GM18870 (cell line): ENCODE measurements around the gene ADAMTS18.

ENCODE experiments used
- ATAC-seq: cut with Tn5 transposase; IDR thresholded peaks from one replicate; pipeline ENCODE4 v1.9.1; 2021; ENCODE audit warnings: moderate library complexity; ENCODE audit not compliant: unreplicated experiment

The ADAMTS18 gene

GRCh38 chr16:77331043-77331442 lies 103.8 kb downstream of the ADAMTS18 start:
- no peak for ATAC-seq

- ATAC-seq: no peak
Observed at GRCh38 chr16:77330332-77331042, 104.3 kb downstream of the ADAMTS18 start.

- no peak for ATAC-seq
Observed at GRCh38 chr16:77328768-77329167, 106.1 kb downstream of the ADAMTS18 start.

- ATAC-seq: no peak
Observed at GRCh38 chr16:77328274-77328673, 106.6 kb downstream of the ADAMTS18 start.

GRCh38 chr16:77327717-77328116 lies 107.1 kb downstream of the ADAMTS18 start:
- ATAC-seq: peak; percentile 64

GRCh38 chr16:77324729-77325128 lies 110.1 kb downstream of the ADAMTS18 start:
- ATAC-seq: no peak

GRCh38 chr16:77323695-77324094 lies 111.1 kb downstream of the ADAMTS18 start:
- no peak for ATAC-seq

- no peak for ATAC-seq
Observed at GRCh38 chr16:77322757-77323156, 112.1 kb downstream of the ADAMTS18 start.

GRCh38 chr16:77317059-77317458 lies 117.8 kb downstream of the ADAMTS18 start:
- no peak for ATAC-seq

- no peak for ATAC-seq
Observed at GRCh38 chr16:77310877-77311276, 124.0 kb downstream of the ADAMTS18 start.

GRCh38 chr16:77308163-77308561 lies 126.7 kb downstream of the ADAMTS18 start:
- no peak for ATAC-seq

GRCh38 chr16:77307426-77308162 lies 127.2 kb downstream of the ADAMTS18 start:
- ATAC-seq: no peak

GRCh38 chr16:77306075-77306474 lies 128.8 kb downstream of the ADAMTS18 start:
- no peak for ATAC-seq

- ATAC-seq: no peak
Observed at GRCh38 chr16:77304877-77305276, 130.0 kb downstream of the ADAMTS18 start.

GRCh38 chr16:77304134-77304533 lies 130.7 kb downstream of the ADAMTS18 start:
- ATAC-seq: no peak

- ATAC-seq: no peak
Observed at GRCh38 chr16:77302674-77303073, 132.2 kb downstream of the ADAMTS18 start.

- no peak for ATAC-seq
Observed at GRCh38 chr16:77302249-77302648, 132.6 kb downstream of the ADAMTS18 start.

GRCh38 chr16:77300256-77300655 lies 134.6 kb downstream of the ADAMTS18 start:
- ATAC-seq: no peak

- ATAC-seq: no peak
Observed at GRCh38 chr16:77299395-77299794, 135.4 kb downstream of the ADAMTS18 start.

- ATAC-seq: no peak
Observed at GRCh38 chr16:77298418-77299360, 136.1 kb downstream of the ADAMTS18 start.

- ATAC-seq: no peak
Observed at GRCh38 chr16:77297996-77298395, 136.8 kb downstream of the ADAMTS18 start.
